ENCODE data around the gene SHOC2. TPM values are rescaled to one million over a fixed set of nuclear protein-coding genes. Genes with fewer than 3 reads are reported as not detected.

The SHOC2 gene
- total RNA-seq, 4 donors from 2014 or later = 57.3 to 125 (median 73.4) TPM

- Histone ChIP-seq H3K27ac (no peak overlapping the region), H3K4me1 (no peaks in the 10 kb centered on the region), H3K4me3 (no peak overlapping the region), H3K36me3 (peaks cover 0 to 19% (median 7%) of the 10 kb centered on the region in 4 donors), H3K27me3 (no peaks in the 10 kb centered on the region), H3K9me3 (no peaks in the 10 kb centered on the region)
- DNase-seq = no peak
- in situ Hi-C loops (cut with MboI; ENCODE audit: low pct_ligation_motif_present in 1 of 4, low pct_unique_long_range_greater_than_20kb in 1 of 4, low sequenced_read_pairs in 3 of 4) (no loop called here), intact Hi-C loops (cut with DNase I; ENCODE audit: low total_unique reads) (no loop called here)
- TF ChIP-seq POLR2AphosphoS5 (IDR thresholded peaks at IDR 0.05) (no peak), CTCF (IDR thresholded peaks at IDR 0.05) (no peak), EP300 (IDR thresholded peaks at IDR 0.05; ENCODE audit: low read depth) (no peak), POLR2A (IDR thresholded peaks at IDR 0.05) (no peak)
- WGBS, 2 donors (ENCODE audit: low coverage in 1 of 2) = 78 to 91% methylated on average over 1 of the region's 1 CpG
Measured at GRCh38 chr10:111015181-111015580, 95.8 kb downstream of the SHOC2 start.

- Histone ChIP-seq H3K9me3 (no peaks in the 10 kb centered on the region), H3K4me1 (no peaks in the 10 kb centered on the region), H3K4me3 (no peak overlapping the region), H3K27me3 (no peaks in the 10 kb centered on the region), H3K27ac (no peak overlapping the region), H3K36me3 (peaks cover 0 to 23% (median 0%) of the 10 kb centered on the region in 4 donors)
- in situ Hi-C loops (cut with MboI; ENCODE audit: low pct_ligation_motif_present in 1 of 4, low pct_unique_long_range_greater_than_20kb in 1 of 4, low sequenced_read_pairs in 3 of 4) = no loop called here
- intact Hi-C loops (cut with DNase I; ENCODE audit: low total_unique reads) = no loop called here
- 50 to 78% methylated on average over 2 of the region's 2 CpGs for WGBS, 2 donors (ENCODE audit: low coverage in 1 of 2)
- TF ChIP-seq POLR2AphosphoS5 (IDR thresholded peaks at IDR 0.05) (no peak), EP300 (IDR thresholded peaks at IDR 0.05; ENCODE audit: low read depth) (no peak), POLR2A (IDR thresholded peaks at IDR 0.05) (no peak), CTCF (IDR thresholded peaks at IDR 0.05) (no peak)
- DNase-seq = no peak
Measured at GRCh38 chr10:111017098-111017497, 97.7 kb downstream of the SHOC2 start.

- H3K4me3 ChIP-seq = no peak overlapping the region
- TF ChIP-seq EP300 (IDR thresholded peaks at IDR 0.05; ENCODE audit: low read depth) (no peak), CTCF (IDR thresholded peaks at IDR 0.05) (no peak), POLR2A (IDR thresholded peaks at IDR 0.05) (no peak), POLR2AphosphoS5 (IDR thresholded peaks at IDR 0.05) (no peak)
- H3K9me3 ChIP-seq = no peaks in the 10 kb centered on the region
- in situ Hi-C loops (cut with MboI; ENCODE audit: low pct_ligation_motif_present in 1 of 4, low pct_unique_long_range_greater_than_20kb in 1 of 4, low sequenced_read_pairs in 3 of 4) = no loop called here
- no peak overlapping the region for H3K27ac ChIP-seq
- intact Hi-C loops (cut with DNase I; ENCODE audit: low total_unique reads) = no loop called here
- no peaks in the 10 kb centered on the region for H3K4me1 ChIP-seq
- H3K27me3 ChIP-seq = no peaks in the 10 kb centered on the region
- peaks cover 0 to 23% (median 0%) of the 10 kb centered on the region in 4 donors for H3K36me3 ChIP-seq
- no peak for DNase-seq
Measured at GRCh38 chr10:111018021-111018420, 98.6 kb downstream of the SHOC2 start.

GRCh38 chr10:111023060-111023459 lies 103.7 kb downstream of the SHOC2 start:
- H3K4me3 ChIP-seq = no peak overlapping the region
- H3K9me3 ChIP-seq = no peaks in the 10 kb centered on the region
- TF ChIP-seq POLR2A (IDR thresholded peaks at IDR 0.05) (no peak), EP300 (IDR thresholded peaks at IDR 0.05; ENCODE audit: low read depth) (no peak), POLR2AphosphoS5 (IDR thresholded peaks at IDR 0.05) (no peak), CTCF (IDR thresholded peaks at IDR 0.05) (no peak)
- in situ Hi-C loops (cut with MboI; ENCODE audit: low pct_ligation_motif_present in 1 of 4, low pct_unique_long_range_greater_than_20kb in 1 of 4, low sequenced_read_pairs in 3 of 4) = no loop called here
- no peaks in the 10 kb centered on the region for H3K27me3 ChIP-seq
- intact Hi-C loops (cut with DNase I; ENCODE audit: low total_unique reads) = no loop called here
- H3K4me1 ChIP-seq = no peaks in the 10 kb centered on the region
- H3K27ac ChIP-seq = no peak overlapping the region
- DNase-seq = no peak
- peaks cover 0 to 15% (median 0%) of the 10 kb centered on the region in 4 donors for H3K36me3 ChIP-seq

All from transverse colon (tissue), 4 donors.